ENCODE results near the gene DENND1A. TPM values are rescaled to one million over a fixed set of nuclear protein-coding genes. Genes with fewer than 3 reads are reported as not detected.
A peak's percentile ranks its signal among the peaks of the same experiment; 100 is the strongest.

The DENND1A gene
- total and polyA plus RNA-seq, 7 donors: 12.8 to 33.2 (median 19.2) TPM

- 86 to 91% methylated on average over 13 of the region's 13 CpGs for WGBS, 2 donors
- Histone ChIP-seq H3K9me3 (no peaks in the 10 kb centered on the region), H3K36me3 (no peaks in the 10 kb centered on the region), H3K27ac (no peak overlapping the region), H3K27me3 (no peaks in the 10 kb centered on the region), H3K4me3 (no peak overlapping the region), H3K4me1 (peaks cover 0 to 5% (median 0%) of the 10 kb centered on the region in 4 donors)
- TF ChIP-seq EP300 (IDR thresholded peaks at IDR 0.05) (no peak), CTCF (IDR thresholded peaks at IDR 0.05) (no peak), POLR2AphosphoS5 (IDR thresholded peaks at IDR 0.05) (no peak), POLR2A (IDR thresholded peaks at IDR 0.05) (no peak)
- no peak for DNase-seq
- intact Hi-C loops (cut with DNase I): no loop called here
Observed at GRCh38 chr9:123469282-123469681, 460.6 kb downstream of the DENND1A start.

GRCh38 chr9:123468541-123468940 is 461.4 kb downstream of the DENND1A start:
- Histone ChIP-seq H3K36me3 (no peaks in the 10 kb centered on the region), H3K27me3 (no peaks in the 10 kb centered on the region), H3K27ac (no peak overlapping the region), H3K4me3 (no peak overlapping the region), H3K9me3 (no peaks in the 10 kb centered on the region), H3K4me1 (peaks cover 0 to 4% (median 0%) of the 10 kb centered on the region in 4 donors)
- TF ChIP-seq CTCF (IDR thresholded peaks at IDR 0.05) (no peak), POLR2AphosphoS5 (IDR thresholded peaks at IDR 0.05) (no peak), POLR2A (IDR thresholded peaks at IDR 0.05) (no peak), EP300 (IDR thresholded peaks at IDR 0.05) (no peak)
- WGBS, 2 donors: 89 to 91% methylated on average over 5 of the region's 5 CpGs
- intact Hi-C loops (cut with DNase I): no loop called here
- DNase-seq: no peak

DNA sequence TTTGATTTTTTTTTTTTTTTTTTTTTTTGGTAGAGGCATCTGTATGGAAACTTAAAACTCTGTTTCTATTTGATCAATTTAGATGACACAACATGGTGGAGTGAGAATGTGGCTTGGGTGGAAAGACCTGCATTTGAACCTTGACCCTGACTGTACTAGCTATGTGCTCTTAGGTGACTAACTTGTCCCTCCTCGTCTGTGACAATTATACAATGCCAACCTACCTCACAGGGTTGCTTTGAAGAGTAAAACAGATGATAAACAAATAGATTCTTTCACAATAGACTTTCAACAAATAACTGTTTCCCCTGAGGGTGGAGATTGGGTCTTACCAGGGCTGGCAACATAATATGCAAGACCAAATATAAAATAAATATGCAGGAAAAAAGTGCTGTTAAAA is 464.6 kb downstream of the DENND1A start:
- no peak overlapping the region for H3K27ac ChIP-seq
- H3K9me3 ChIP-seq: no peaks in the 10 kb centered on the region
- TF ChIP-seq EP300 (IDR thresholded peaks at IDR 0.05) (no peak), POLR2A (IDR thresholded peaks at IDR 0.05) (no peak), POLR2AphosphoS5 (IDR thresholded peaks at IDR 0.05) (no peak), CTCF (IDR thresholded peaks at IDR 0.05) (no peak)
- no peak overlapping the region for H3K4me3 ChIP-seq
- intact Hi-C loops (cut with DNase I): no loop called here
- H3K27me3 ChIP-seq: no peaks in the 10 kb centered on the region
- no peaks in the 10 kb centered on the region for H3K36me3 ChIP-seq
- no peaks in the 10 kb centered on the region for H3K4me1 ChIP-seq
- WGBS, 2 donors: 18 to 56% methylated on average over 1 of the region's 1 CpG
- no peak for DNase-seq

GRCh38 chr9:123460091-123460490 is 469.8 kb downstream of the DENND1A start:
- WGBS, 2 donors: 58 to 76% methylated on average over 2 of the region's 2 CpGs
- no peak overlapping the region for H3K27ac ChIP-seq

More at GRCh38 chr9:123460091-123460490, 469.8 kb downstream of the DENND1A start:
- Histone ChIP-seq H3K4me1 (no peaks in the 10 kb centered on the region), H3K9me3 (no peaks in the 10 kb centered on the region), H3K36me3 (no peaks in the 10 kb centered on the region), H3K27me3 (no peaks in the 10 kb centered on the region), H3K4me3 (no peak overlapping the region)
- peak; percentile 33 for DNase-seq
- intact Hi-C loops (cut with DNase I): no loop called here
- TF ChIP-seq CTCF (IDR thresholded peaks at IDR 0.05) (no peak), POLR2AphosphoS5 (IDR thresholded peaks at IDR 0.05) (no peak), EP300 (IDR thresholded peaks at IDR 0.05) (no peak), POLR2A (IDR thresholded peaks at IDR 0.05) (no peak)
